CD4-positive, alpha-beta T cell treated with Interleukin-4 for 4 hours (primary cell): Measurements from ENCODE around the gene IFNL1.
"Not testable (repeated sequence)": the region's sequence is repeated elsewhere in the genome, so short reads cannot be mapped to it uniquely, and the experiment has no call there.

Source experiments
- DNase-seq: peaks from one replicate; pipeline ENCODE4 v3.0.0-alpha.2; 2020

IFNL1 gene

DNA sequence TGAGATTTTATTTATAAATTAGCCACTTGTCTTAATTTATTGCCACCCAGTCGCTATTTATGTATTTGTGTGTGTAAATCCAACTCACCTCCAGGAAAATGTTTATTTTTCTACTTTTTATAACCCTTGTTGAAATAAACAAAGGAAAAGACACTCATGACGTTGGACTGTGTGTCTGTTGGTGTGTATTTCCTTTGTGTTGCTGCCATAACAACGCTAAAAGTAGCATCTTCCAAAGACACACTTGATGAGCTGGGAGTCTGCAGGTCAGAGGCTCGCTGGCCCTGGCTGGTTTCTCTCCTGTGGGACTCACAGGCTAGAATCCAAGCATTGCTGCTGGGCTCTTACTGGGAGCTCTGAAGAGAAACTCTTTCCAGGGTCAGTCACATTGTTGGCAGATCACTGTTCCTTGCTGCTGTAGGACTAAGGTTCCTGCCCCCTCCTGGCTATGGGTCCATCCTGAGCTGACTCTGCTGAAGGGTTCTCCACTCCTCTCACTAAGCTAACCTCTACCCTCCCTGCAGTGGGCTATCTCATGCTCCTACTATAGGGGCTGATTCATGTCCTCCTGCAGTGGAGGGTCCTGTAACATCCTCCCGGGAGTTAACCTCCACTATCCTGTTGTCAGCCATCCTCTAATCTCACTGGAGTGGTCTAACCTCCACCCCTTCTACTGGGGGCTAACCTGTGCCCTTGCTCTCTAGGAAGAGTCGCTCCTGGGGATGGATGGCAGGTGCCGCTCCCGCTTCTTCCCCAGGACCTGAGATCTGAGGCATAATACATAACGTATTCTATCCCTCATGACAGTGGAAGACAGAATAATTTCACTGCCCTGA lies 26.0 kb upstream of the IFNL1 start:
- DNase-seq = no peak

DNA sequence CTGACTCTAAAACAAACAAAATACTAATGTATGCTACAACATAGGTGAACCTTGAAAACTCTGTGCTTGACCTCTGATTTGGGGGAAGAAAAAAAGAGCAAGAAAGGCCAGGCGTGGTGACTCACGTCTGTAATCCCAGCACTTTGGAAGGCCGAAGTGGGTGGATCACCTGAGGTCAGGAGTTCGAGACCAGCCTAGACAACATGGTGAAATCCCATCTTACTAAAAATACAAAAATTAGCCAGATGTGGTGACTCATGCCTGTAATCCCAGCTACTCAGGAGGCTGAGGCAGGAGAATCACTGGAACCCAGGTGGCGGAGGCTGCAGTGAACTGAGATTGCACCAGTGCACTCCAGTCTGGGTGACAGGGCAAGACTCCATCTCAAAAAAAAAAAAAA lies 22.3 kb upstream of the IFNL1 start:
- DNase-seq = not testable (repeated sequence)

DNA sequence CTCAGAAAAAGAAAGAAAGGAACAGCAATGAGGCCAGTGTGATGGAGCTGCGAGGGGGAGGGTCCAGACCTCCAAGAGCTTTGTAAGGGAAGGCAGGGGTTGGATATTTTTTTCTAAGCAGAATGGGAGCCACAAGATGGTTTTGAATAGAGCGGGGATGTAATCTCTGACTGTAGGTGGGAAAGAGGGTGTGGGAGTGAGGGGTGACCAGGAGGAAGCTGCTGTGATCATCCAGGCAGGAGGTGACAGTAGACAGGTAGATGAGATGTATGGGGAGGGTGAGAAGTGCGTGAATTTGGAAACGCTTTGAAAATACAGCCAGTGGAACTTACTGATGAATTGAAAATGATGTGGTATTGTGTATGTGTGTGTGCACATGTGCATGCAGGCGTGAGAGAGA lies 20.6 kb upstream of the IFNL1 start:
- no peak for DNase-seq

GRCh38 chr19:39276740-39277139 lies 19.5 kb upstream of the IFNL1 start:
- no peak for DNase-seq

DNA sequence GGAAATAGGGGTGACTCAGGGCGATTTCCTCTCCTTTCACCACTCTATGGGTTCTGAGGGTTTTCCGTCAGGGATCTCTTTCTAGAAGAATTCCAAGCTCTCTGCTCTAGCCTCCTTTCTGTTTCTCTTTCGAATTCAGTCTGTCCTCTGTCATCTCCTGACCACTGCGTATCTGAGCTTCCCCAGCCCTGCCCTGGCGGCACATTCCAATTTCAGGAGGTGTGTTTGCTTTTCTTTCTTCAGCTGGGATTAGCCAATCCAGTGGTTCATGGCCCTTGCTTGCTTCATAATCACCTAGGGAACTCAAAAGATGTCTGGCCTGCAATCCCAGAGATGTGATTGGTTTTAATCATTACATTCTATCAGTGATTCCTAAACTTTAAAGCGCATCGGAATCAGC lies 18.6 kb upstream of the IFNL1 start:
- DNase-seq = no peak

DNA sequence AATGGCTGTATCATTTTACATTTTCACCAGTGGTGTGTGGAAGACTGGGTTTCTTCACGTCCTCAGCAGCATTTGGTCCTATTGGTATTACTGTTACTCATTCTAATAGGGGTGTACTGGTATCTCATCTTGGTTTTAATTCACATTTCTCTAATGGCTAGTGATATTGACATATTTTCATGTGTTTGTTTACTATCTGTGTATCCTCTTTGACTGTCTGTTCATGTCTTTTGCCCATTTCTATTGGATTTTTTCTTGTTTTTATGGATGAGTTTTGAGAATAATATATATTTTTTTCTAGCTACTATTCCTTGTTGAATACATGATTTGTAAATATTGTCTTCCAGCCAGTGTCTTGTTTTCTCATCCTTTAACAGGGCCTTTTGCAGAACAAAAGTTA lies 14.2 kb upstream of the IFNL1 start:
- DNase-seq = no peak

DNA sequence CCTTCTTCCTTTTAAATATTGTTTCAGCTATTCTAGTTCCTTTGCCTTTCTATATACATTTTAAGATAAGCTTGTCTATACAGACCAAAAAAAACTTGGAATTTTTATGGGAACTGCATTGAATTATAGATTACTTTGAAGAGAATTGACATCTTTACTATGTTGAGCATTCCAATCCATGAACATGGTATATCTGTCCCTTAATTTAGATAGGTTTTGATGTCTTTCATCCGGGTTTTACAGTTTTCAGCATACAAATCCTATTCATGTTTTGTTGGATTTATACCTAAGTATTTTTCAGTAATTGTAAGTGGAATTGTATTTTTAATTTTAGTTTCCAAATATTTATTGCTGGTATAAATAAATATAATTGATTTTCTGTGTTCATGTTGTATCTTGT lies 12.2 kb upstream of the IFNL1 start:
- no peak for DNase-seq

GRCh38 chr19:39293394-39293793 lies 2.8 kb upstream of the IFNL1 start:
- DNase-seq = no peak

DNA sequence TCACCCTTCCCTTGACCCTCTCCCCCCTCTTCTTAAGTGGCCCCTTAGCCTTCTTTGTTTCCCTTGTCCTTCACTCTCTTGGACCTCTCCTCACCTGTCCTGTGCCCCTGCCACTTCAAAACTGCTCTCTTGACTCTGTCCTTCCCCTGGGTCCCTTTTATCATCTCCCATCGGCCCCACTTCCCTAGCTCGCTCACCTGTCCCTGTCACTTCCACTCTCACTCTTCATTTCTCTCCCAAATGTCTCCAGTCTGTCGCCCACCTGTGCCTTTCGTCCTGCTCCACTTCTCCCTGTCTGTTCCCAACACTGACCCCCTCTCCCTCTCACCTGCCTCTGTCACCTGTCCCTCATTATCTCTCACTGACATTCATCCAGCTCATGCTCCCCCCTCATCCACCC lies 699 bp downstream of the IFNL1 start:
- DNase-seq = no peak

- peak; percentile 56 for DNase-seq
Observed at GRCh38 chr19:39297931-39298634, 1.9 kb downstream of the IFNL1 start.

DNA sequence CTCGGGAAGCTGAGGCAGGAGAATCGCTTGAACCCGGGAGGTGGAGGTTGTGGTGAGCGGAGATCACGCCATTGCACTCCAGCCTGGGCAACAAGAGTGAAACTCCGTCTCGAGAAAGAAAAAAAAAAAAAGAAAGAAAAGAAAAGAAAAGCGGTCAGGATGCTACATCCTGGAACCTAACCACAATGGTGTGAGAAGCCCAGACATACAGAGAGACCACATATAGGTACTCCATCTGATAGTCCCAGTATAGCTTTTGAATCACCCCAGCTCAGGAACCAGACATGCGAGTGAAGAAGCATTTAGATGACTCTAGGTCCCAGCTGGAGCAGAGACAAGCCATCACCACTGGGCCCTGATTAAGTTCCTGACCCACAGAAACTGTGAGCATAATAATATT lies 3.2 kb downstream of the IFNL1 start:
- peak; percentile 22 for DNase-seq

GRCh38 chr19:39299832-39300231 lies 3.6 kb downstream of the IFNL1 start:
- DNase-seq = no peak

DNA sequence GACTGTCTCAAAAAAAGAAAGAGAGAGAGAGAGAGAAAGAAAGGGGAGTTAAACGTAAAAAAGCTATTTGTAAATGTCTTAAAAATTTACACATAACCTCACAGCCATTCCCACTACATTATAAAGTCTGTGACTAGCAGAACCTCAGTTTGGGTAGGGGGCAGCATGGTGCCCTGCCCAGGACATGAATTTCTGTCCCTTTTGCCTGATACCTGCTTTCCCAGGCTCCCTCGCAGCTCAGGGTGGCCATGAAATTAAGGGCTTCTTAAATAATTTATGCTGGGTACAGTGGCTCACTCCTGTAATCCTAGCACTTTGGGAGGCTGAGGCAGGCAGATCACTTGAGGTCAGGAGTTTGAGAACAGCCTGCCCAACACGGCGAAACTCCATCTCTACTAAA lies 4.8 kb downstream of the IFNL1 start:
- no peak for DNase-seq

DNA sequence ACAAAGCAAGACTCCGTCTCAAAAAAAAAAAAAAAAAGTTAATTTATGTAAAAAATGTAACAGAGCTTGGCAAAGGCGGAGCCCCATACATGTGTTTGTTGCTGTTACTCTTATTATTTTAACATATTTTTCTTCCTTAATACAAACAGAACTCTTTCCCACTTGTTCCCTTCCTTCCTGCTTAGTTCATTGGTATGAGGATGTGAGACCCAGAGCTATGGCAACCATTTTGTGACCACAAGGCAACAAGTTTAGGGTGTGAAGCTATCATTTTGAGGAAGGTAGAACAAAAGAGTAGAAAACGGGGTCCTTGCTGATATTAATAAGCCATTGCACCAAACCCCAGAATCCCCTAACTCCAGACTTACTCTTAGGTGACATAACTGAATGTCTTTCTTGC lies 5.4 kb downstream of the IFNL1 start:
- DNase-seq = no peak

GRCh38 chr19:39303373-39304184 lies 7.4 kb downstream of the IFNL1 start:
- DNase-seq = no peak

DNA sequence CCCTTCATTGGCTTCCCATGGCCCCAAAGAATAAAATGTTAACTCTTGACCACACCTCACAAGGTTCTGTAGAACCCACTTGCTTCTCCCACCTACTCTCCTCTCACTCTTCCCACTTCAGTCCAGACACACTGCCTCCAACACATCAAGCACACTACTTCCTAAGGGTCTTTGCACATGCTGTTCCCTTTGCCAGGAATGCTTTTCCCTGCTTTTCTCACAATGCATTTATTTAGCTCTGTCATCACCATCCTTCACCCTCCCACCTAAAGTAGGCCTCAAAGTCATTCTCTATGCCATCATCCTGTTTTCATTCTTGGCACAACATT lies 7.9 kb downstream of the IFNL1 start:
- DNase-seq = no peak

DNA sequence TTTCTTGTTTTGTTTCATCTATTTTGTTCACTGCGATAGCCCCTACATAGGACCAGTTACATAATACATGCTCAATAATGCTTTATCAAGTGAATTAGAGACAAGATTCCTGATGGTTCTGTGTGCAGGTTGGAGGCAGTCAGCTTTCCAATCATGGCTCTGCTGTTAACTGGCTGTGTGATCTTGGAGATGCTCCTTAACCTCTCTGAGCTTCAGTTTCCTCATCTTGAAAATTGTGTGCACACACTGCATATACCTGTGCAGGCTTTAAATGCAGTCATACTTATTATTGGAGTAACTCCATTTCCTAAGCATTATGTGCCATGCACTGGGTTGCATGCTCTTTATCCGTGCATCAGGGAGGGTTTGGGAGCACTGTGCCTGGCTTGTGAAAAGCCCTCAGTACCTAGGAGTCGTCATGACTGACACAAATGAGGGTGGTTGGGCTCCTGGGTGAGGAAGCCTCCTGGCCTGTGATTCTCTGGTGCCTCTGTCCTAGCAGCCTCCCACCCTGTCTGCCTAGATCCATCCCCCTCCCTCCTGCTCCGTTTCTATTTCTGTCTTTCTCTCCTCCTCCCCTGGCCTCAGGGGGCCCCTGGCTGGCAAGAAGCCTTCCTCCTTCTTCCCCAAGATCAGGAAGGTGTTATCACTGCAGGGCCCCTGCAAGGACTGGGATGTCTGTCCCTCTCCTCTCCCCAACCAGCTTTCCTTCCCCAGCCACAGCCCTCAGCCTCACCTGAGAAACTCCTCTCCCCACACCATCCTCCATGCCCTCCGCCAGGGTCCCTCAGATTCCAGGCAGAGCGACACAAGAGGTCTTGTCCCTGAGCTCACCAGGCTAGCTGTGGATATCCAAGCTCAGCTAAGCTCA lies 8.7 kb downstream of the IFNL1 start:
- DNase-seq = no peak

DNA sequence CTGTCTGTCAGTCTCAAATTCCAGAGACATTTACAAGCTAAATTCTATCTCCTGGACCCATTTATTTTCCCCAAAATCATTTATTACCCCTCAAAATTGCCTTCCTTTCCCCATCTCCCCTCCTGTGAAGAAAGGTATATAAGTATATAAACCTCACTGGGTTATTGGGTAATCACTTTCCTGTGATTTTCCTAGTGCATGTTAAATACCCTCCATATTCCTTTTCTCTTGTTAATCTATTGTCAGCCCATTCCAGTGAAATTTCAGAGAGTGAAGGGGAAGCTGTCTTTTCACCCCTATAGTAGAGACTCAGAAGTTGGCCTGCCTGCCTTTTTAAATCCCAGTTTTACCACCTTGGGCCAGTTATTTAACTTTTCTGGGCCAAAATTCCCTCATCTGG lies 9.9 kb downstream of the IFNL1 start:
- DNase-seq = no peak

GRCh38 chr19:39307046-39307821 lies 11.0 kb downstream of the IFNL1 start:
- DNase-seq = no peak

DNA sequence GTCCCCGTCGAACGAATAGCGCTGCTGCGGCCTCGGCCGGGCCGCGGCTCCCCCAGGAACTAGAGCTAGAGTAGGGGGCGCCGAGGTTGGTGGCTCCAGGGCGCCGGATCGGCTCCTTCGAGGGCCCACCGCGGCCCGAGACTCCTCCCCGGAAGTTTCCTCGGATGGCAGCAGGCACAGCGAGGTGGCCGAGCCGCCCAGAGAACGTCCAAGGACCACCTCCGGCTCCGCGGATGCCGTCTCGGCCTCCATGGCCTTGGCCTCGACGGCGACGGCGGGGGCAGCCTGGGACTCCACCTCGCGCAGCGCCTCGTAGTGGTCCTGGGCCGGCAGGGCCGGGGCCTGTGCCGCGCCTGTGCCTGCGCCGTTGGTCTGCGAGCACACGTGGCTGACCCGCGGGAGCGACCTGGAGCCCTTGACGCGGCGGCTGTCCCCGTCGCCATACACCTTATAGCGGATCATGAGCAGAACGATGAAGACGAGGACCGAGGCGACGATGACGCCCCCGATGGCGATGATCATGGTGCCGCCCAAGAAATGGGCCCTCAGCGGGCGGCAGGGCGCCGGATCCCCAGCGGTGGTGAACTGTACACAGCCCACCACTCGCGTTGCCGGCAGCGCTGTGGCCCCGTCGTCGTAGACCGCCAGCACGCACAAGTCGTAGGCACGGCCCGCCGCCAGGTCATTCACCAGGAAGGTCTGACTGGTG lies 11.8 kb downstream of the IFNL1 start:
- no peak for DNase-seq
